Esophagus muscularis mucosa (tissue), 4 donors: ENCODE measurements around the gene FPR3. TPM values are rescaled to one million over a fixed set of nuclear protein-coding genes. Genes with fewer than 3 reads are reported as not detected.

Experiments used
- DNase-seq: peaks from one replicate; pipeline ENCODE4 v3.0.0-alpha.2; 2017; ENCODE audit errors: extremely low spot score
- H3K27ac ChIP-seq, 4 donors: fragments of 200-600 bp; sonication (generic); replicated peaks in 1 of 4; 1 replicate in 3 of 4; 2 replicates in 1 of 4; pipeline ENCODE4 v1.5.1; 2016 to 2019; ENCODE audit warnings: mild to moderate bottlenecking in 1 of 4
- H3K27me3 ChIP-seq, 4 donors: fragments of 200-600 bp; sonication (generic); one replicate each; pipeline versions ENCODE4 v1.5.1 to v1.6.0; 2016 to 2019
- H3K36me3 ChIP-seq, 4 donors: fragments of 200-600 bp; sonication (generic); one replicate each; pipeline ENCODE4 v1.5.1; 2016 to 2019
- H3K4me1 ChIP-seq, 4 donors: fragments of 200-600 bp; sonication (generic); one replicate each; pipeline ENCODE4 v1.5.1; 2016 to 2019
- H3K4me3 ChIP-seq, 4 donors: fragments of 200-600 bp; sonication (generic); 1 replicate in 2 of 4; 2 replicates in 2 of 4; pipeline ENCODE4 v1.5.1; 2016 to 2019; ENCODE audit warnings: mild to moderate bottlenecking in 4 of 4, moderate library complexity in 1 of 4
- H3K9me3 ChIP-seq, 4 donors: fragments of 200-600 bp; sonication (generic); 1 replicate in 3 of 4; 2 replicates in 1 of 4; pipeline ENCODE4 v1.5.1; 2016 to 2019
- CTCF ChIP-seq, 3 experiments: fragments of 200-600 bp in 2 of 3; fragments of 450-650 bp in 1 of 3; sonication (generic) in 2 of 3; IDR thresholded peaks; one replicate each; pipeline ENCODE4 v1.5.1; 2017 to 2019; ENCODE audit warnings: antibody characterized with exemption in 3 of 3, mild to moderate bottlenecking in 2 of 3, moderate library complexity in 1 of 3
- EP300 ChIP-seq: sonication (generic); formaldehyde crosslinking; IDR thresholded peaks from one replicate; pipeline ENCODE4 v1.6.1; 2017; ENCODE audit warnings: antibody characterized with exemption
- POLR2A ChIP-seq: fragments of 450-650 bp; IDR thresholded peaks from one replicate; pipeline ENCODE4 v1.6.1; 2017; ENCODE audit warnings: antibody characterized with exemption, moderate library complexity, mild to moderate bottlenecking, low read depth
- POLR2AphosphoS5 ChIP-seq, 2 donors: sonication (generic); formaldehyde crosslinking; IDR thresholded peaks; one replicate each; pipeline ENCODE4 v1.6.1; 2017; ENCODE audit warnings: antibody characterized with exemption in 2 of 2
- WGBS: methylation state at CpG from one replicate; pipeline ENCODE4 v1.1.5; 2018; 5-methylcytosine and 5-hydroxymethylcytosine counted together
- intact Hi-C: fragments of 100-400 bp; cut with DNase I; formaldehyde crosslinking; loops from one replicate; pipeline ENCODE4 v1.15.1; 2023
- total RNA-seq, 4 donors: library from RNA; depleted of rRNA; stranded (reverse); fragments of >200 nt; gene quantifications; one replicate each; pipeline versions ENCODE4 v1.1.0 to v1.2.1, GENCODE V29; 2016

Gene FPR3, protein sequence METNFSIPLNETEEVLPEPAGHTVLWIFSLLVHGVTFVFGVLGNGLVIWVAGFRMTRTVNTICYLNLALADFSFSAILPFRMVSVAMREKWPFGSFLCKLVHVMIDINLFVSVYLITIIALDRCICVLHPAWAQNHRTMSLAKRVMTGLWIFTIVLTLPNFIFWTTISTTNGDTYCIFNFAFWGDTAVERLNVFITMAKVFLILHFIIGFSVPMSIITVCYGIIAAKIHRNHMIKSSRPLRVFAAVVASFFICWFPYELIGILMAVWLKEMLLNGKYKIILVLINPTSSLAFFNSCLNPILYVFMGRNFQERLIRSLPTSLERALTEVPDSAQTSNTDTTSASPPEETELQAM
- total RNA-seq = 1 to 10 TPM; 4.0 to 9.9 (median 6.8) TPM

GRCh38 chr19:51794885-51795490 is at the start of gene FPR3:
Gene FPR3 (plus strand): TSS chr19:51795157. CDS start chr19:51823749, 28,592 bp downstream.
- TF ChIP-seq EP300 = no peak
- no peak for TF ChIP-seq CTCF (IDR thresholded peaks at IDR 0.05)
- no peak for TF ChIP-seq POLR2A
- TF ChIP-seq POLR2AphosphoS5 (IDR thresholded peaks at IDR 0.05) = no peak
- H3K4me3 ChIP-seq = peak within 1 kb of the TSS in 2 of 4 donors; percentile 1 to 31
- 54% methylated on average over 2 of the region's 2 CpGs for WGBS
- peaks cover 0 to 12% (median 0%) of the 10 kb centered on the region in 4 donors for H3K27me3 ChIP-seq
- H3K4me1 ChIP-seq = peaks cover 13 to 14% (median 14%) of the 10 kb centered on the region in 4 donors
- H3K27ac ChIP-seq = no peak within 1 kb of the TSS
- DNase-seq = no peak
- H3K9me3 ChIP-seq = no peaks in the 10 kb centered on the region
- intact Hi-C loops = no loop called here
- H3K36me3 ChIP-seq = no peaks in the 10 kb centered on the region

GRCh38 chr19:51746731-51747130 is 48.2 kb upstream of the FPR3 start:
- Histone ChIP-seq H3K27me3 (peaks cover 0 to 5% (median 0%) of the 10 kb centered on the region in 4 donors), H3K36me3 (no peaks in the 10 kb centered on the region), H3K27ac (no peak overlapping the region), H3K4me3 (no peak overlapping the region), H3K4me1 (no peaks in the 10 kb centered on the region), H3K9me3 (no peaks in the 10 kb centered on the region)
- 81% methylated on average over 7 of the region's 7 CpGs for WGBS
- no peak for DNase-seq
- intact Hi-C loops = no loop called here
- TF ChIP-seq POLR2A (no peak), CTCF (IDR thresholded peaks at IDR 0.05) (no peak), POLR2AphosphoS5 (IDR thresholded peaks at IDR 0.05) (no peak), EP300 (no peak)

DNA sequence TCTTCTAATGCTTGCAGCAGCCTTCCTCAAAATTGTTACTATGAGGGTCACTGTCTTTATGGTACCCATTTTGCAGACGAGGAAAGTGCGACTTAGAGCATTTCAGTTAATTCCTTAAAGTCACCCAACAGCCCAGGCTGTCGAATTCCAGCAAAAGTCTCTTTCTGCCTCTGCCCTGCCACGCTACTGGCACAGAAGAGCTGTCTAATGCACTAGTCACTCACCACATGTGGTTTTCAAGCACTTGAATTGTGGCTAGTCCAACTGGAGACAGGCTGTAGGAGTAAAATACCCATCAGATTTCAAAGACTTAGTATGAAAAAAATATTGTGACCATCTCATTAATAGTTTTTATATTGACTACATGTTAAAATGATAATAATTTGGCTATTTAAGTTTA is 45.0 kb upstream of the FPR3 start:
- 72% methylated on average over 4 of the region's 4 CpGs for WGBS
- Histone ChIP-seq H3K4me3 (peak overlapping the region in 1 of 4 donors; percentile 20), H3K4me1 (no peaks in the 10 kb centered on the region), H3K9me3 (no peaks in the 10 kb centered on the region), H3K27me3 (peaks cover 0 to 5% (median 0%) of the 10 kb centered on the region in 4 donors), H3K36me3 (no peaks in the 10 kb centered on the region), H3K27ac (no peak overlapping the region)
- no peak for DNase-seq
- intact Hi-C loops = no loop called here
- no peak for TF ChIP-seq POLR2AphosphoS5 (IDR thresholded peaks at IDR 0.05)
- no peak for TF ChIP-seq CTCF (IDR thresholded peaks at IDR 0.05)
- no peak for TF ChIP-seq EP300
- no peak for TF ChIP-seq POLR2A

- H3K9me3 ChIP-seq = no peaks in the 10 kb centered on the region
- WGBS = 74% methylated on average over 7 of the region's 7 CpGs
- no peak for DNase-seq
- intact Hi-C loops = no loop called here
- peak overlapping the region; percentile 1 to 42 (median 8) for H3K4me3 ChIP-seq
- no peak overlapping the region for H3K27ac ChIP-seq
- H3K4me1 ChIP-seq = no peaks in the 10 kb centered on the region
- H3K27me3 ChIP-seq = peaks cover 0 to 5% (median 0%) of the 10 kb centered on the region in 4 donors
- H3K36me3 ChIP-seq = no peaks in the 10 kb centered on the region
- TF ChIP-seq EP300 (no peak), POLR2AphosphoS5 (IDR thresholded peaks at IDR 0.05) (no peak), POLR2A (no peak), CTCF (IDR thresholded peaks at IDR 0.05) (no peak)
Measured at GRCh38 chr19:51750400-51751094, 44.4 kb upstream of the FPR3 start.
